ENCODE data around the gene RIT1.
A peak's percentile ranks its signal among the peaks of the same experiment; 100 is the strongest.

RIT1 gene

DNA sequence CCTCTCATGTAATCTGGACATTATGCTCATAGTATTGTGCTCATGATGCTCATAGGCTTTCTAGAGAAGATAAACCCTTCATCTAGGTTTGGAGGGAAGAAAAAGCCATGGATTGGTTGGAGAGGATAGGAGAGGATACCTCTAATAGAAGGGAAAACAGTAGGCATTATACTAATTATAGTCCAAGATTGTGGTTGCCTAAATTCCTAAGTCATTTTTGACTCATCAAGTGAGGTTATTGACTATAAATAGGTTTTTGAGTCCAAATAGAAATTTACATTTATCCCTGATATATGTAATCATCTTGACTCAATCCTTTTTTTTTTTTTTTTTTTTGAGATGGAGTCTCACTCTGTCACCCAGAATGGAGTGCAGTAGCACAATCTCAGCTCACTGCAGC, 46.8 kb downstream of the RIT1 start:
- no peak for DNase-seq (ENCODE audit: low read depth in 1 of 2, low spot score in 1 of 2)
- TF ChIP-seq POLR2AphosphoS5 (IDR thresholded peaks at IDR 0.05; ENCODE audit: low read depth) (no peak), GABPA (IDR thresholded peaks at IDR 0.05; ENCODE audit: low read depth) (no peak), CTCF (IDR thresholded peaks at IDR 0.05; ENCODE audit: insufficient read depth, low read length) (no peak)
- no peak overlapping the region for H3K4me3 ChIP-seq (replicated peaks; ENCODE audit: insufficient read depth, low read length)
- H3K27me3 ChIP-seq (ENCODE audit: insufficient read depth, poor library complexity, severe bottlenecking), result no peaks in the 10 kb centered on the region
- no peak overlapping the region for H3K27ac ChIP-seq (replicated peaks)

- no peaks in the 10 kb centered on the region for H3K27me3 ChIP-seq (ENCODE audit: insufficient read depth, poor library complexity, severe bottlenecking)
- DNase-seq (ENCODE audit: low read depth in 1 of 2, low spot score in 1 of 2), result no peak
- H3K27ac ChIP-seq (replicated peaks), result no peak overlapping the region
- TF ChIP-seq, protein P1, sequence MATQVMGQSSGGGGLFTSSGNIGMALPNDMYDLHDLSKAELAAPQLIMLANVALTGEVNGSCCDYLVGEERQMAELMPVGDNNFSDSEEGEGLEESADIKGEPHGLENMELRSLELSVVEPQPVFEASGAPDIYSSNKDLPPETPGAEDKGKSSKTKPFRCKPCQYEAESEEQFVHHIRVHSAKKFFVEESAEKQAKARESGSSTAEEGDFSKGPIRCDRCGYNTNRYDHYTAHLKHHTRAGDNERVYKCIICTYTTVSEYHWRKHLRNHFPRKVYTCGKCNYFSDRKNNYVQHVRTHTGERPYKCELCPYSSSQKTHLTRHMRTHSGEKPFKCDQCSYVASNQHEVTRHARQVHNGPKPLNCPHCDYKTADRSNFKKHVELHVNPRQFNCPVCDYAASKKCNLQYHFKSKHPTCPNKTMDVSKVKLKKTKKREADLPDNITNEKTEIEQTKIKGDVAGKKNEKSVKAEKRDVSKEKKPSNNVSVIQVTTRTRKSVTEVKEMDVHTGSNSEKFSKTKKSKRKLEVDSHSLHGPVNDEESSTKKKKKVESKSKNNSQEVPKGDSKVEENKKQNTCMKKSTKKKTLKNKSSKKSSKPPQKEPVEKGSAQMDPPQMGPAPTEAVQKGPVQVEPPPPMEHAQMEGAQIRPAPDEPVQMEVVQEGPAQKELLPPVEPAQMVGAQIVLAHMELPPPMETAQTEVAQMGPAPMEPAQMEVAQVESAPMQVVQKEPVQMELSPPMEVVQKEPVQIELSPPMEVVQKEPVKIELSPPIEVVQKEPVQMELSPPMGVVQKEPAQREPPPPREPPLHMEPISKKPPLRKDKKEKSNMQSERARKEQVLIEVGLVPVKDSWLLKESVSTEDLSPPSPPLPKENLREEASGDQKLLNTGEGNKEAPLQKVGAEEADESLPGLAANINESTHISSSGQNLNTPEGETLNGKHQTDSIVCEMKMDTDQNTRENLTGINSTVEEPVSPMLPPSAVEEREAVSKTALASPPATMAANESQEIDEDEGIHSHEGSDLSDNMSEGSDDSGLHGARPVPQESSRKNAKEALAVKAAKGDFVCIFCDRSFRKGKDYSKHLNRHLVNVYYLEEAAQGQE (IDR thresholded peaks at IDR 0.05; ENCODE audit: insufficient replicate concordance, low read depth), result no peak
- no peak for TF ChIP-seq GABPA (IDR thresholded peaks at IDR 0.05; ENCODE audit: low read depth)
- no peak for TF ChIP-seq CTCF (IDR thresholded peaks at IDR 0.05; ENCODE audit: insufficient read depth, low read length)
- no peak for TF ChIP-seq POLR2AphosphoS5 (IDR thresholded peaks at IDR 0.05; ENCODE audit: low read depth)
- no peak for TF ChIP-seq SPI1 (IDR thresholded peaks at IDR 0.05; ENCODE audit: borderline replicate concordance, low read depth)
- H3K4me3 ChIP-seq (replicated peaks; ENCODE audit: insufficient read depth, low read length), result no peak overlapping the region
These were observed 49.3 kb downstream of the RIT1 start for GRCh38 chr1:155861896-155862295.

- H3K4me3 ChIP-seq (replicated peaks; ENCODE audit: insufficient read depth, low read length), result peak overlapping the region; percentile 55
These were observed 50.1 kb downstream of the RIT1 start for GRCh38 chr1:155860970-155861510.

More at GRCh38 chr1:155860970-155861510, 50.1 kb downstream of the RIT1 start:
- H3K27ac ChIP-seq (replicated peaks), result no peak overlapping the region; the same call in 1 of the 2 replicates
- DNase-seq (ENCODE audit: low read depth in 1 of 2, low spot score in 1 of 2), result no peak
- TF ChIP-seq, protein P1 (IDR thresholded peaks at IDR 0.05; ENCODE audit: insufficient replicate concordance, low read depth), result no peak
- TF ChIP-seq GABPA (IDR thresholded peaks at IDR 0.05; ENCODE audit: low read depth), result no peak
- TF ChIP-seq CTCF (IDR thresholded peaks at IDR 0.05; ENCODE audit: insufficient read depth, low read length), result no peak
- no peak for TF ChIP-seq POLR2AphosphoS5 (IDR thresholded peaks at IDR 0.05; ENCODE audit: low read depth)
- TF ChIP-seq SPI1 (IDR thresholded peaks at IDR 0.05; ENCODE audit: borderline replicate concordance, low read depth), result no peak
- no peaks in the 10 kb centered on the region for H3K27me3 ChIP-seq (ENCODE audit: insufficient read depth, poor library complexity, severe bottlenecking)
